Stimulated activated CD8-positive, alpha-beta memory T cell treated with anti-CD3 and anti-CD28 coated beads, Interleukin-4, amount 100 ng/mL, for 4 hours (primary cell): ENCODE data around the gene PKD2.
"Not testable (repeated sequence)": the region's sequence is repeated elsewhere in the genome, so short reads cannot be mapped to it uniquely, and the experiment has no call there.

Experiments used
- DNase-seq, 2 donors: peaks; one replicate each; pipeline ENCODE4 v3.0.0-alpha.2; 2020; ENCODE audit warnings: low read depth in 2 of 2, low spot score in 1 of 2

The PKD2 gene

GRCh38 chr4:87985887-87986200 lies 21.6 kb upstream of the PKD2 start:
- no peak for DNase-seq

- no peak for DNase-seq
Observed at GRCh38 chr4:87986508-87986907, 20.9 kb upstream of the PKD2 start.

- no peak for DNase-seq
Observed at GRCh38 chr4:87989765-87990164, 17.7 kb upstream of the PKD2 start.

- no peak for DNase-seq
Observed at GRCh38 chr4:87995435-87995834, 12.0 kb upstream of the PKD2 start.

- DNase-seq: not testable (repeated sequence)
Observed at GRCh38 chr4:87999191-87999691, 8.2 kb upstream of the PKD2 start.

DNA sequence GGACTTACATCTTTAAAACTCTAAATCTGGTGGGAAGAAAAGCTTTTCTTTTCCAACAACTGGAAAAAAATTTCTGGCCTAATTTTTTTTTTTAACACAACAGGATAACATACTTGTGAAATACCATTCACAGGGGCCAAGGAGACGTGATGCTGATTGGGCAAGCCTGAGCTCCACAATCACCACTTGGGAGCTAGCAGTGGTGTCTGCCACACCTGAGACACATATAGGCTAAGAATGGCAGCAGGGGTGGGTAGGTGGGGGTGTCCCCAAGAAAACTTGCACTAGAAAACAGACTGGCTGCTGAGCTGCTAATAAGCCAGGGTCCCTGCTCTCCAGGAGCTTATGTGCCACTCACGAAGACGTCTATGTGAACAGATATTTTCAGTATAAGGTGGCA lies 5.6 kb upstream of the PKD2 start:
- no peak for DNase-seq

DNA sequence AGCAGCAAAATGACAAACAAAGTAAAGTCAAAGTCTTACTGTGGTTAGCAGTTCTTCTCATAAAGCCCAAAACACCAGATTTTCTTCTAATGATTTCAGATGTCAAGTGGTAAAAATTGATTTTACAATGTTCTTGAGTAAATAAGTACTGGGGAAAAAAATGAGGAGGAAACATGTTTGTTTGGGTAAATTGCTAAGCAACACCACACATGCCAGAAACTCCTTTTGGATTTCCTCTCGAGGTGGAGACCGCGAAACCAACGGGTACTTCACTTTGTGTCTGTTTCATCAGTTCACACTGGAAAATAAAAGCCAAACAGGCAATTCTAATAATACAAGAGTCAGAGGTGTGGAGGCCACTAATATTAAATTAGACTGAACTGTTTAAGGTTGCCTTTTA lies 4.6 kb upstream of the PKD2 start:
- no peak for DNase-seq

GRCh38 chr4:88003261-88003660 lies 4.2 kb upstream of the PKD2 start:
- DNase-seq: no peak

DNA sequence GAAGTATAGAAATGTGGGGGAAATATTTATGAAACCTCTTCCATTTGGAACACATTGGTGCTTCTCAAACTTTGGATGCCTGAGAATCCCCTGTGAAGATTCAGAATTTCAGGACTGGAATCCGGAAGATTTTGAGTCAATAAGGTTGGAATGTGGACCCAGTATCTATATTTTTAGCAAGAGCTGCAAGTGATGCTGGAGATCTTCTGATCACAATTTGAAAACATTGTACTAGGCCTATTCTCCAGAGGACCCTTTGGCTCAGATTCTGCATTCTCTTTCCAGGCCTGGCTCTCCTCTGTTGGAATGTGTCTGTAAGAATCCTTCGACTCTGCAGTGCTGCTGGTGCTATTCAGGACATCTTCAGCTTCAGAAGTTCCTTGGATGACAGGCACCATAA lies 2.4 kb upstream of the PKD2 start:
- no peak for DNase-seq

- DNase-seq: no peak
Observed at GRCh38 chr4:88005946-88006345, 1.5 kb upstream of the PKD2 start.

GRCh38 chr4:88006956-88007303 lies 505 bp upstream of the PKD2 start:
- no peak for DNase-seq

- DNase-seq: no peak
Observed at GRCh38 chr4:88008122-88008742, 797 bp downstream of the PKD2 start.

- DNase-seq: no peak
Observed at GRCh38 chr4:88008743-88009171, 1.3 kb downstream of the PKD2 start.

DNA sequence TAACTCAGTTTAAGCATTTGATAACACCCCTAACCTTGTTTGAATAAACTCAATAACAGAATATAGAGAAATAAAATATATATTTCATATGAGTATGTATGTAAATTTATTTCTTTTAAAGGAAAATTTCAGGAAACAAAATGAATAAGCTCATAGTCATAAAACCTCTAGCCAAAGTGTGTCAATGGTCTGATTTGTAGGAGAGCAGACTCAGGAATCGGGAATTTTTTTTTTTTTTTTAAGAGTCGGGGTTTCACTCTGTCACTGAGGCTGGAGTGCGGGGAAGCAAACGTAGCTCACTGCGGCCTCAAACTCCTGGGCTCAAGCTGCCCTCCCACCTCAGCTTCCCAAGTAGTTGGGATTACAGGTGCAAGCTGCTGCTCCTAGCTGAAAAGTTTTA lies 2.4 kb downstream of the PKD2 start:
- DNase-seq: no peak

DNA sequence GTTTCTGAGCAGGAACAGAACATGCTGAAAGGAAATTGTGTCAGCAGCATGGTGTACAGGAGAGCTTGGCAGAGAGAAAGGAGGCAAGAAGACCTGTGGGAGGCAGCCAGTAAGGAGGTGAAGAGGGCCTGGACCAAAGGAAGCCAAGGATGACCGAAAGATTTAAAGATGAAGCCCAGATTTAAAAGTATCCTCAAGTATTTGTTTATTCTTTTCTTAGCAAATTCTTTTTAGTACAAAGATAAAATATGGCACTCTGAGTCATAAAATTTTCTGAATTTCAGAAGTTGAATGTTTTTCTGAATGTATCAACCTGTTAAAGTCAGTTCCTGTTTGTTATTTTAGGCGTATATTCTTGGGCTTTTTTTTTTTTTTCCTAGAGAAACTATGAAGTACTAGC lies 3.5 kb downstream of the PKD2 start:
- no peak for DNase-seq

DNA sequence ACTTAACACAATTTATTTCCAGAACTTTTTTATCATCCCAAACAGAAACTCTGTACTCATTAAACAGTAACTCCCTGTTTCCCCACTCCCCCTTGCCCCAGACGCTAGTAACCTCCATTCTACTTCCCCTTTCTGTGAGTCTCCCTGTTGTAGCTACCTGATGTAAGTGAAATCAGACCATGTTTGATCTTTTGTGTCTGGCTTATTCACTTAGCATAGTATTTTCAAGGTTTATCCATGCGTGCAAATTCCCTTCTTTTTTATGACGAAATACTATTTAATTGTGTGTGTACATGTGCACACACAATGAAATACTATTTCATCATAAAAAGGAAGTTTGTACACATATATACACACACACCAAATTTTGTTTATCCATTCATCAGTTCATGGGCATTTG lies 5.2 kb downstream of the PKD2 start:
- DNase-seq: no peak

DNA sequence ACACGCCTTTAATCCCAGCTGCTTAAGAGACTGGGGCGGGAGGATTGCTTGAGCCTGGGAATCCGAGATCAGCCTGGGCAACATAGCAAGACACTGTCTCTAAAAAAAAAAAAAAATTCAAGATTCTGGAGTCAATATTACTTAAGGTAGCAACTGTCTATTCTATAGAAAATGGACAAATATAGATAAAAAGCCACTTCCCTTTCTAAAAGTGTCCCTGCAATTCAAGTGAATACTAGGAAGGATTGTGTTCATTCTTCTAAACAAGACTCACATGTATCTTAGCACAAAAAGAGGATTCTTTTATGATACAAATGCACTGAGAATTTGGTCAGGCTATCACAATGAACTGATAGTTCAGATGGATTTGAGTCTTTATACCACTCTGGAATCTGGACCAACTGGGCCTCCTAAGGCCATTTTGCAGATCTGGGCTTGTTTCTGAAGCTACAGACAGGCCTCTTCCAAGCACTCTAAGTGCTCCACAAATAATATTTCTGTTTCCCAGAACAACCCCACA lies 7.0 kb downstream of the PKD2 start:
- no peak for DNase-seq

DNA sequence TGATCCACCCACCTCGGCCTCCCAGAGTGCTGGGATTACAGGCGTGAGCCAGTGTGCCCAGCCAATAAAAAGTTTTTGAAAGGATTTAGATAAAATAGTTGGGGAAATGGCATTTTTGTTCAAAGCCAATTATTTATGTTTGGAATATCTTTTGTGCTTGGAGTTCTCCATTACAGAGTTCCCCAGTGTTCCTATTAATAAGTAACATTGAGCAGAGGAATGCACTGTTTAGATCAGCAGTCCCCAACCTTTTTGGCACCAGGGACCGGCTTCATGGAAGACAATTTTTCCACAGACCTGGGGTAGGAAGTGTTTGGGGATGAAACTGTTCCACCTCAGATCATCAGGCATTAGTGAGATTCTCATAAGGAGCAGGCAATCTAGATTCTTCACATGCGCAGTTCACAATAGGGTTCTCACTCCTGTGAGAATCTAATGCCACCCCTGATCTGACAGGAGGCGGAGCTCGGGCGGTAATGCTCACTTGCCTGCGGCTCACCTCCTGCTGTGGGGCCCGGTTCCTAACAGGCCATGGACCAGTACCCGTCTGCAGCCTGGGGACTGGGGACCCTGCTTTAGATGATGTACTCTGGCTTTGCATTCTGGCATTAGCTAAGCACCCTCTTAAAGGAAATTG lies 8.3 kb downstream of the PKD2 start:
- DNase-seq: no peak

DNA sequence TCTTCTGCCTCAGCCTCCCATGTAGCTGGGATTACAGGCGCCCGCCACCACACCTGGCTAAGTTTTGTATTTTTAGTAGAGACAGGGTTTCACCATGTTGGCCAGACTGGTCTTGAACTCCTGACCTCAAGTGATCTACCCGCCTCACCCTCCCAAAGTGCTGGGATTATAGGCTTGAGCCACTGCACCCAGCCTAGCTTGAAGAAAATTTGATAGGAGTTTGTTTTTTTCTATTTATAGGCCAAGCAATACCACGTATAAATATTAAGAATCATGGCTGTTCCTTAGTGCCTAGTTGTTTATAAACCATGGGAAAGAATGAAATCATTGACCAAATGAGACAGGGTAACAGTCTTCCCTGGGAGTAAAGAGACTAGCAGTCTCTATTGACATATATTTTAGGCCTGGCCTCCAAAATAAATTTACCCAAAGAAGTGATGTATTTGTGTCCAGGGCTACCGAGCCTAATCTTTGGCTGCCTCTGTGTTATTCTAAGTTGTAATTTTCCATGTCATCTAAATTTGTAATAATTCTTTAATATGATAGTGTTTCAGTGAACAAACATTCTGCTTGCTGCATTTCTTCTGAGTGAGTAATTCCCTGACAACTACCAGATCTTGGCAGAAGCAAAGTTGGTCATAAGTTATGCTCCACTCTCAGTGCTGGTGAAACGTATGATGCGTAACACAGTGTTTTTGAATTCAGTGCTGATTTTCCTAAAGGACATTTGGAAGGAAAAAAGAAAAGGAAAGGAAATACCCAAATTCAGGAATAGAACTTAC lies 10.3 kb downstream of the PKD2 start:
- no peak for DNase-seq

GRCh38 chr4:88018466-88018865 lies 11.0 kb downstream of the PKD2 start:
- no peak for DNase-seq

DNA sequence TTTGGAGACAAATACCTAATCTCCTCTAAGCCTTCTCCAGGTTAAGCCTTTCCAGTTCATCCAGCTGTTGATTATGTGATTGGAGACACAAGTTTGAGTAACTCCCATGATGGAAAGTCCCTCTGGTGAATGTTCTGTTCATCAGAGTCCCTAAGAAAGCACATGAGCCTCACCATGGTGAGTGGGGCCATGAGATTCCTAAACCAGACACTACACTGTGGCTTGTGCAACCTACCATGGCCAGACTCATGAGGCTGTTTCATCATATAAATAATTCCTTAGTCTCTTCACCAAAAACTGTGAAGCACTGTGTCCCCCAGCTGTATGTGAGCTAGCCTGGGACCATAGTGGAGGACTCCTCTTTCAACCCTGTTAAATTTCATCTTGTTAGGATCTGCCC lies 14.4 kb downstream of the PKD2 start:
- DNase-seq: no peak

- DNase-seq: no peak
Observed at GRCh38 chr4:88022289-88022688, 14.9 kb downstream of the PKD2 start.
